GM23338 (cell line): ENCODE measurements around the gene MLKL. TPM values are rescaled to one million over a fixed set of nuclear protein-coding genes. Genes with fewer than 3 reads are reported as not detected.

Experiments used
- ATAC-seq: fragments of 200-7000 bp; cut with Tn5 transposase; 3 replicates; pipeline ENCODE4 v1.9.1; 2020
- DNase-seq: peaks from one replicate; pipeline ENCODE4 v3.0.0-alpha.2; 2015; ENCODE audit warnings: low spot score
- H2AFZ ChIP-seq: fragments of 200-600 bp; sonication (generic); 2 replicates; pipeline ENCODE4 v1.8.0; 2016; ENCODE audit warnings: antibody characterized with exemption, mild to moderate bottlenecking, moderate library complexity
- H3F3A ChIP-seq: fragments of 200-600 bp; sonication (generic); replicated peaks from 2 replicates; pipeline ENCODE4 v1.8.0; 2017; ENCODE audit warnings: antibody characterized with exemption, mixed run types, low read depth
- H3K27ac ChIP-seq: fragments of 200-600 bp; sonication (generic); 2 replicates; pipeline ENCODE4 v1.6.1; 2016; ENCODE audit warnings: low read depth
- H3K27me3 ChIP-seq: fragments of 200-600 bp; sonication (generic); 2 replicates; pipeline ENCODE4 v1.8.0; 2016; ENCODE audit warnings: mild to moderate bottlenecking, mixed run types, moderate library complexity; ENCODE audit not compliant: insufficient read depth
- H3K36me3 ChIP-seq: fragments of 200-600 bp; sonication (generic); 2 replicates; pipeline ENCODE4 v1.8.0; 2016; ENCODE audit warnings: mild to moderate bottlenecking; ENCODE audit not compliant: insufficient read depth
- H3K4me1 ChIP-seq: fragments of 200-600 bp; sonication (generic); 2 replicates; pipeline ENCODE4 v1.8.0; 2016; ENCODE audit warnings: mild to moderate bottlenecking, moderate library complexity; ENCODE audit not compliant: insufficient read depth
- H3K4me2 ChIP-seq: fragments of 200-600 bp; sonication (generic); 2 replicates; pipeline ENCODE4 v1.7.1; 2017; ENCODE audit warnings: mixed run types
- H3K4me3 ChIP-seq: fragments of 200-600 bp; sonication (generic); 2 replicates; pipeline ENCODE4 v1.6.1; 2016; ENCODE audit warnings: mixed run types
- H3K79me2 ChIP-seq: fragments of 200-600 bp; sonication (generic); replicated peaks from 2 replicates; pipeline ENCODE4 v1.8.0; 2017; ENCODE audit warnings: mild to moderate bottlenecking; ENCODE audit not compliant: insufficient read depth
- H3K9me2 ChIP-seq: fragments of 200-600 bp; sonication (generic); 2 replicates; pipeline ENCODE4 v1.8.0; 2017; ENCODE audit not compliant: insufficient read depth
- H4K20me1 ChIP-seq: fragments of 200-600 bp; sonication (generic); replicated peaks from 2 replicates; pipeline ENCODE4 v1.8.0; 2017; ENCODE audit warnings: mild to moderate bottlenecking; ENCODE audit not compliant: insufficient read depth
- H3K27ac Mint-ChIP-seq: 2 replicates; pipeline ENCODE4 v1.8.0; 2020; ENCODE audit warnings: inconsistent platforms, mild to moderate bottlenecking, moderate library complexity, mixed read lengths
- H3K27me3 Mint-ChIP-seq: 3 replicates; pipeline ENCODE4 v1.8.0; 2022; ENCODE audit warnings: low read depth, mild to moderate bottlenecking, moderate library complexity, mixed read lengths, inconsistent platforms; ENCODE audit not compliant: insufficient read depth, poor library complexity
- H3K36me3 Mint-ChIP-seq: 3 replicates; pipeline ENCODE4 v1.8.0; 2021; ENCODE audit warnings: low read depth, mild to moderate bottlenecking, inconsistent platforms, moderate library complexity, mixed read lengths
- H3K4me1 Mint-ChIP-seq: 3 replicates; pipeline ENCODE4 v1.8.0; 2020; ENCODE audit warnings: mild to moderate bottlenecking, inconsistent platforms, mixed read lengths
- H3K4me3 Mint-ChIP-seq: 3 replicates; pipeline ENCODE4 v1.8.0; 2021; ENCODE audit warnings: moderate library complexity, mild to moderate bottlenecking, inconsistent platforms, mixed read lengths
- H3K9me3 Mint-ChIP-seq: 3 replicates; pipeline ENCODE4 v1.8.0; 2020; ENCODE audit warnings: moderate library complexity, mild to moderate bottlenecking, inconsistent platforms, mixed read lengths
- CREB1 ChIP-seq: fragments of 250-450 bp; sonication (Bioruptor Pico); IDR thresholded peaks from 2 replicates; pipeline ENCODE4 v1.5.0; 2020; ENCODE audit warnings: low read depth, mild to moderate bottlenecking, moderate library complexity
- CTCF ChIP-seq, 2 experiments: fragments of 200-600 bp in 1 of 2; sonication (generic) in 1 of 2; conservative IDR thresholded peaks; 2 replicates each; pipeline versions ENCODE4 v1.5.1 to v1.6.1; 2016 to 2017; ENCODE audit warnings: antibody characterized with exemption in 2 of 2, low read depth in 2 of 2, mild to moderate bottlenecking in 2 of 2, moderate library complexity in 1 of 2
- ETS1 ChIP-seq: IDR thresholded peaks from 2 replicates; pipeline ENCODE4 v1.6.1; 2016; ENCODE audit warnings: antibody characterized with exemption
- EZH2 ChIP-seq: fragments of 200-600 bp; sonication (generic); IDR thresholded peaks from one replicate; pipeline ENCODE4 v1.8.0; 2017; ENCODE audit warnings: antibody characterized with exemption, mild to moderate bottlenecking, low read depth; ENCODE audit not compliant: unreplicated experiment
- EZH2phosphoT487 ChIP-seq: fragments of 200-600 bp; sonication (generic); IDR thresholded peaks from one replicate; pipeline ENCODE4 v1.8.1; 2018; ENCODE audit warnings: antibody characterized with exemption; ENCODE audit not compliant: unreplicated experiment
- JUNB ChIP-seq: IDR thresholded peaks from one replicate; pipeline ENCODE4 v1.6.1; 2016; ENCODE audit warnings: antibody characterized with exemption; ENCODE audit not compliant: unreplicated experiment
- POLR2AphosphoS5 ChIP-seq: IDR thresholded peaks from 2 replicates; pipeline ENCODE4 v1.6.1; 2016; ENCODE audit warnings: antibody characterized with exemption, low read depth
- STAT1 ChIP-seq: IDR thresholded peaks from one replicate; pipeline ENCODE4 v1.6.1; 2016; ENCODE audit warnings: antibody characterized with exemption; ENCODE audit not compliant: unreplicated experiment
- ZNF114 ChIP-seq: fragments of 250-450 bp; sonication (Bioruptor Pico); IDR thresholded peaks from 2 replicates; pipeline ENCODE4 v1.5.0; 2020; ENCODE audit warnings: mild to moderate bottlenecking, moderate library complexity
- ZNF331 ChIP-seq: fragments of 250-450 bp; sonication (Bioruptor Pico); IDR thresholded peaks from 2 replicates; pipeline ENCODE4 v1.5.0; 2020; ENCODE audit warnings: low read depth, mild to moderate bottlenecking, moderate library complexity
- ZNF462 ChIP-seq: fragments of 250-450 bp; sonication (Bioruptor Pico); IDR thresholded peaks from 2 replicates; pipeline ENCODE4 v1.5.0; 2020; ENCODE audit warnings: mild to moderate bottlenecking, moderate library complexity
- polyA plus RNA-seq: library from polyadenylated mRNA; unstranded; fragments of >200 nt; fragmentation: Nextera tagmentation; extraction: Ambion mirVana; gene quantifications from 2 replicates; pipeline ENCODE4 v1.2.1, GENCODE V29; 2016
- total RNA-seq: library from RNA; depleted of rRNA; stranded (reverse); fragments of >200 nt; shearing (Covaris generic); gene quantifications from 2 replicates; pipeline ENCODE4 v1.2.3, GENCODE V29; 2014
- TF ChIP-seq, protein P1 (sequence below): IDR thresholded peaks from one replicate; pipeline ENCODE4 v1.6.1; 2018; ENCODE audit warnings: antibody characterized with exemption; ENCODE audit not compliant: unreplicated experiment

The MLKL gene
- total and polyA plus RNA-seq, 2 experiments from 2014 or later, result 5.1 to 9.7 TPM

- TF ChIP-seq, protein P1, sequence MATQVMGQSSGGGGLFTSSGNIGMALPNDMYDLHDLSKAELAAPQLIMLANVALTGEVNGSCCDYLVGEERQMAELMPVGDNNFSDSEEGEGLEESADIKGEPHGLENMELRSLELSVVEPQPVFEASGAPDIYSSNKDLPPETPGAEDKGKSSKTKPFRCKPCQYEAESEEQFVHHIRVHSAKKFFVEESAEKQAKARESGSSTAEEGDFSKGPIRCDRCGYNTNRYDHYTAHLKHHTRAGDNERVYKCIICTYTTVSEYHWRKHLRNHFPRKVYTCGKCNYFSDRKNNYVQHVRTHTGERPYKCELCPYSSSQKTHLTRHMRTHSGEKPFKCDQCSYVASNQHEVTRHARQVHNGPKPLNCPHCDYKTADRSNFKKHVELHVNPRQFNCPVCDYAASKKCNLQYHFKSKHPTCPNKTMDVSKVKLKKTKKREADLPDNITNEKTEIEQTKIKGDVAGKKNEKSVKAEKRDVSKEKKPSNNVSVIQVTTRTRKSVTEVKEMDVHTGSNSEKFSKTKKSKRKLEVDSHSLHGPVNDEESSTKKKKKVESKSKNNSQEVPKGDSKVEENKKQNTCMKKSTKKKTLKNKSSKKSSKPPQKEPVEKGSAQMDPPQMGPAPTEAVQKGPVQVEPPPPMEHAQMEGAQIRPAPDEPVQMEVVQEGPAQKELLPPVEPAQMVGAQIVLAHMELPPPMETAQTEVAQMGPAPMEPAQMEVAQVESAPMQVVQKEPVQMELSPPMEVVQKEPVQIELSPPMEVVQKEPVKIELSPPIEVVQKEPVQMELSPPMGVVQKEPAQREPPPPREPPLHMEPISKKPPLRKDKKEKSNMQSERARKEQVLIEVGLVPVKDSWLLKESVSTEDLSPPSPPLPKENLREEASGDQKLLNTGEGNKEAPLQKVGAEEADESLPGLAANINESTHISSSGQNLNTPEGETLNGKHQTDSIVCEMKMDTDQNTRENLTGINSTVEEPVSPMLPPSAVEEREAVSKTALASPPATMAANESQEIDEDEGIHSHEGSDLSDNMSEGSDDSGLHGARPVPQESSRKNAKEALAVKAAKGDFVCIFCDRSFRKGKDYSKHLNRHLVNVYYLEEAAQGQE, result no peak
- TF ChIP-seq ZNF331 (CRISPR knock-in tag) (no peak), ZNF114 (CRISPR knock-in tag) (no peak), EZH2phosphoT487 (no peak), CTCF (conservative IDR thresholded peaks at IDR 0.05; ENCODE audit: low read depth in 2 of 2) (no peak), ETS1 (no peak), CREB1 (no peak), POLR2AphosphoS5 (no peak), EZH2 (no peak)
These were observed 21.1 kb upstream of the MLKL start (continued) for GRCh38 chr16:74721716-74722115.

- Histone ChIP-seq H3K36me3 (no peaks in the 10 kb centered on the region), H3K9me2 (no peaks in the 10 kb centered on the region), H3K27ac (no peak overlapping the region), H3K4me3 (no peak overlapping the region), H3K4me1 (peaks cover 4% of the 10 kb centered on the region; the same call in 1 of the 2 replicates), H3F3A (no peaks in the 10 kb centered on the region), H3K27me3 (no peaks in the 10 kb centered on the region), H2AFZ (no peak overlapping the region), H4K20me1 (no peaks in the 10 kb centered on the region), H3K79me2 (no peaks in the 10 kb centered on the region), H3K4me2 (no peak overlapping the region)
- peaks cover 5% of the 10 kb centered on the region for H3K4me1 Mint-ChIP-seq
- no peak overlapping the region for H3K27ac Mint-ChIP-seq
- H3K27me3 Mint-ChIP-seq, result peaks cover 8% of the 10 kb centered on the region
- H3K4me3 Mint-ChIP-seq, result no peak overlapping the region
- H3K9me3 Mint-ChIP-seq, result no peaks in the 10 kb centered on the region
- DNase-seq (no peak), ATAC-seq (no peak)
- no peaks in the 10 kb centered on the region for H3K36me3 Mint-ChIP-seq
- TF ChIP-seq JUNB (no peak), ZNF462 (no peak), STAT1 (no peak), EZH2phosphoT487 (no peak), ETS1 (no peak), EZH2 (no peak), POLR2AphosphoS5 (no peak)
These were observed 19.9 kb upstream of the MLKL start for GRCh38 chr16:74720579-74720978.
